ENCODE data around the gene CD302.

- no peak for TF ChIP-seq TAF1 (conservative IDR thresholded peaks at IDR 0.05)
- no peak for TF ChIP-seq CTCF (IDR thresholded peaks at IDR 0.05; ENCODE audit: low read depth, low read length, missing input control)
Measured at GRCh38 chr2:159742846-159743245, 55.2 kb downstream of the CD302 start.

Data from liver (tissue), 3 donors.